ENCODE results near the gene CCDC18.
"Not testable (repeated sequence)": the region's sequence is repeated elsewhere in the genome, so short reads cannot be mapped to it uniquely, and the experiment has no call there.

- not testable (repeated sequence) for TF ChIP-seq CTCF (conservative IDR thresholded peaks at IDR 0.05; ENCODE audit: low read depth, low read length); EZH2phosphoT487 (IDR thresholded peaks at IDR 0.05; ENCODE audit: borderline replicate concordance, low read length)
Measured at GRCh38 chr1:93174638-93175037, 5.9 kb upstream of the CCDC18 start.
